HG03025 (cell line): ENCODE measurements around the gene RXYLT1.
"Not testable (repeated sequence)": the region's sequence is repeated elsewhere in the genome, so short reads cannot be mapped to it uniquely, and the experiment has no call there.

Experiments used
- ATAC-seq: cut with Tn5 transposase; IDR thresholded peaks from one replicate; pipeline ENCODE4 v1.9.1; 2021; ENCODE audit warnings: mild to moderate bottlenecking, moderate library complexity; ENCODE audit not compliant: unreplicated experiment, low FRiP score

The RXYLT1 gene, protein sequence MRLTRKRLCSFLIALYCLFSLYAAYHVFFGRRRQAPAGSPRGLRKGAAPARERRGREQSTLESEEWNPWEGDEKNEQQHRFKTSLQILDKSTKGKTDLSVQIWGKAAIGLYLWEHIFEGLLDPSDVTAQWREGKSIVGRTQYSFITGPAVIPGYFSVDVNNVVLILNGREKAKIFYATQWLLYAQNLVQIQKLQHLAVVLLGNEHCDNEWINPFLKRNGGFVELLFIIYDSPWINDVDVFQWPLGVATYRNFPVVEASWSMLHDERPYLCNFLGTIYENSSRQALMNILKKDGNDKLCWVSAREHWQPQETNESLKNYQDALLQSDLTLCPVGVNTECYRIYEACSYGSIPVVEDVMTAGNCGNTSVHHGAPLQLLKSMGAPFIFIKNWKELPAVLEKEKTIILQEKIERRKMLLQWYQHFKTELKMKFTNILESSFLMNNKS

DNA sequence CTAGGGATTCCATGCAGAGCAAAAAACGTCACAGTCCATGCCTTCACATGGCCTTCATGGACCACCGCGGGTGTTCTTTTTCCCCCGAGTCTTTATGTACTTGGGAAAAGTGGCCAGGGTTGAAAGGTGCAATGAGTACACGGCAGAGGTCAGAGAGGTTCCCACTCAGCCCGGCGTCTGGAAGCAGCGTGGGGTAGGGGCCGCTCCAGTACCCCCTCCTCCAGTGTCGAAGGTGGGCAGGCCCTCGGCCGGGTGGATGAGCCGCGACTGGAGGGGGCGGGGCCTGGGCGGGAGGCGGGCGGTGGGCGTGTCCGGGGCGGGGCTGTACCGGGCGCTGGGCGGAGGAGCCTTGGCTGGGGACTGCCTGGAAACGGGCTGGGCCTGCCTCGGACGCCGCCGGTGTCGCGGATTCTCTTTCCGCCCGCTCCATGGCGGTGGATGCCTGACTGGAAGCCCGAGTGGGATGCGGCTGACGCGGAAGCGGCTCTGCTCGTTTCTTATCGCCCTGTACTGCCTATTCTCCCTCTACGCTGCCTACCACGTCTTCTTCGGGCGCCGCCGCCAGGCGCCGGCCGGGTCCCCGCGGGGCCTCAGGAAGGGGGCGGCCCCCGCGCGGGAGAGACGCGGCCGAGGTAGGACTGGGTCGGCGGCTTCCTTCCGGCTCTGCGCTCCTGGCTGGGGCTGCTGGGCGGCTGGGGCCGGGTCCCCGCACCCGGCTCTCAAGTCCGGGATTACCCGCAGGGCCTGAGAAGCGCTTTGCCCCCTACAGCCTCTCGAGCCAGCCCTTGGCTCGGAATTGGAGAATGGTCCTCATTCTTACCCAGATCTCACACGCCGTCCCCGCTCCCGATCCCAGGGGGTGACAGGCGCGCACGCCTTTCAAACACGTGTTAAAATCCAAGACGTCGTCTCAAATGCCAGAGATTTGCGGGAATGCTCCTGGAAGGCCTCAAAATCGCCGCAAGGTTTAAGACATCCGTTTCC, at the start of gene RXYLT1:
Gene RXYLT1, plus strand, starts transcription at position 412 of the 984 bp plus-strand sequence. Its CDS starts 52 bp downstream, at position 464.
- peak; percentile 97 for ATAC-seq

DNA sequence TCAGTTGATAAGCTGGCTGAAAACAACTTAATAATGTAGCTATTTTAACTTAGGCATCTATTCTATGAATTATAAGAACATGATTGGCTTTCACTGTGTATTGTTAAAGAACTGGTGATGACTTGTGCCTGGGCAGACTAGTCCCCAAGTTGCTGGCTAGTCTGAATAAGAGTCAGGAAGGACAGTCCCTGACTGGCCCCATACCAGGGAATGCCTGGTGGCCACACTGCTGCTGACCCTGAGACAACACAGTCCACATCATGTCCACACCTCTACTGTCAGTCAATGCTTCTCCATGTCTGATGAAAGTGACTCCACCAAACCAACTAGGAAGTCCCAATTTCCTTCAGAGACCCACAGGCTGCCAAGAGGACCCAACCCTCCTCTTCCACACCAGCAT, 46.9 kb upstream of the RXYLT1 start:
- ATAC-seq, result not testable (repeated sequence)

DNA sequence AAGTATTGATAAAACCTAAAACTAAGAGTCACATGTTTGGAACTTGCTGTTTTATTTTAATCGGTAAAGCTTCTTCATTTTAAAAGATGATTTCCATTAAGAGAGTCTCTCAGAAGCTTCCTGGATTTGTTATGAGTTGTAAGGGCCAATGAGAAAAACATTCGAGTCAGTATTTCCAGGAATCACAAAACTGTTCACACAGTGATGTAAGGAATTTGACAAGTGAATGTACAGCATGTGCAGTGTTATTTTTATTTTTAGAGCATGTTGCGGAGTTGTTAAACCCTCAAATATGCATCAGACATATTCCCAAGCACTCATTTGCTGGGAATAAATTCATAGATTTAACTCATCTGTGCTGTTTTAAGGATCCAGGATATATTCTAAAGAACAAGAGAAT, 46.1 kb upstream of the RXYLT1 start:
- ATAC-seq, result not testable (repeated sequence)

DNA sequence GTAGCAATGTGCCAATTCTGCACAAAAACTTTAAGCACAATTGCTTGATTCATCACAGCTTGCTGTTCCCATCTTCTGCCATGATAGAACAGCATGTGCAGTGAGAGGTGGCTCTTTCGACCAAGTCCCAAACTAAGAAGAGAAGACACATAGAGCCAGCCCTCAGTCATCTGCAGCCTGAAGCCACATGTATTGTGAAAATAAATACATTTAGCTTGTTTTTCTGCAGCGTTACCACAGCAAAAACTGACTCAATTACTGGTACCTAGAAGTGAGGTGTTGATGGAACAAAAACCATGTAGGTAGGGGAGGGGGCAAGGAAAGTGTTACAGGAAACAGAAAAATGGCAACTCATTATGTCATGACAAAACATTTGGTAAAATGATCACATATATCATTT, 39.2 kb upstream of the RXYLT1 start:
- not testable (repeated sequence) for ATAC-seq

DNA sequence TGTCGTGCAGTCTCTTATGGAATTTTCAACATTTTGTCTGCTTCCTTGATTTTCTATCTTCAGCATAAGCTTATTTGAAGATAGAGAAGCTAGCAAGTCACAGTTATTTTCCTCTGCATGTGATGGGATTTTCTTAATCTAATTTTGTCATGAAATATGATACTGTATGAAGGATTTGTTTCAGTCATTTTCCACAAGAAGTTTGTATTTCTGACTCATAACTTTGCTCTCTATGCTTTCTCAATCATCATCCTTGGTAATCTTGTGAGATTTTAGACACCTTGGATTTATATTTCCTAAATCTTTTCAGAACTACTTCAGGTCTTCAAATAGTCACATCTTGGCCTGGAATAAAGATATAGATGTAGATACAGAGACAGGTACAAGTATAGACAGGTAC, 38.3 kb upstream of the RXYLT1 start:
- ATAC-seq, result not testable (repeated sequence)

DNA sequence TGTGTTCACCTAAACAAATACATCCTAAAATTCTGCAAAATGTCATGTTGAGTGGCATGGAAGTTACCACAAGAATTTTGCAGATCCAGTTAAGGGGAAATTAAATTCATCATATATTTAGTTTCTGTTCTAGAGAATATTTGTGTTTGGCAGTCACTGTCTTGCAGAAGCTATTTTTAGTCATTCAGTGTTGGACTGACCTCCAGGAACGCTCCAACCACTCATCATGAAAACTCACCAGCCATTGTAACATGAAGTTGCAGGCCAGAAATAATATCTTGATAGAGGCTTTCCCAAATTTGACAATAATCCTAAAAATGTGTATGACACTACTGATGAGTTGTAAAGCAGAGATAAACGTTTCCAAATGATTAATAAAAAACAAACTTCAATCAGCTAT, 35.6 kb upstream of the RXYLT1 start:
- ATAC-seq, result not testable (repeated sequence)

DNA sequence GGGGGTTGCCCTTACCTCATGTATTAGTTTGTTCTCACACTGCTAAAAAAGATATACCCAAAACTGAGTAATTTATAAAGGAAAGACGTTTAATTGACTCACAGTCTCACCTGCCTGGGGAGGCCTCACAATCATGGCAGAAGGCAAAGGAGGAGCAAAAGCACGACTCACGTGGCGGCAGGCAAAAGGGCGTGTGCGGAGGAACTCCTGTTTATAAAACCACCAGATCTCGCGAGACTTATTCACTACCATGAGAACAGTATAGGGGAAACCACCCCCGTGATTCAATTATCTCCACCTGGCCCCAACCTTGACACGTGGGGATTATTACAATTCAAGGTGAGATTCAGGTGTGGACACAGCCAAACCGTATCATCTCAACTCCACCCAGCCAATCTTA, 33.2 kb upstream of the RXYLT1 start:
- ATAC-seq, result not testable (repeated sequence)

DNA sequence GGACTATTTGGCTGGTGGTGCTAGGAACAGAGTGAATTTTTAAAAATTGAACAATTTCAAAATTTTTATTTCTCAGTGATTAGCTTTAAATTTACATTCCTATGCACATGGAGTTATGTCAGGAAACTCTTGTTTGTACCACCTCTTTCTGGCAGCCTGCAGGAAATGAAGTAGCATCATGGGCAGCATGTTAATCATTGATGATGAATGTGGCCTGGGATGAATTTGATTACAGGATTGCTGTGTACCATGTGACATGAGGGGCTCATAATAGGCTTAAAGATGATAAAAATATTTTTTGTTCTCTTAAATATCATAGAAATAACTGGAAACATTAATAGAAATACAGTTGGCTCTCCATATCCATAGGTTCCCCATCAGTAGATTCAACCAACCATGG, 32.6 kb upstream of the RXYLT1 start:
- not testable (repeated sequence) for ATAC-seq

DNA sequence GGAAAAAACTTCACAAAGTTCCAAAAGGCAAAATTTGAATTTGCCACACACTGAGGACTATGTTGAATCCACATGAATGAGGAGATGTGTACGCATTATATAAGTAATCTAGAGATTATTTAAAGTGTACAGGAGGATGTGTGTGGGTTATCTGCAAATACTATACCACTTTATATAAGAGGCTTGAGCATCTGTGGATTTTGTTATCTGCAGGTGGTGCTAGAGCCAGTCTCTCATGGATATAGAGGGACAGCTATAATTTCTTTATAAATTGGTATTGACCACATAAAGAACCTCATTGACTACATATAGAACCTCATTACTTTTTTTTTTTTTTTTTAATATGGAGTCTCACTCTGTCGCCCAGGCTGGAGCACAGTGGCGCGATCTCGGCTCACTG, 32.2 kb upstream of the RXYLT1 start:
- ATAC-seq, result no peak

DNA sequence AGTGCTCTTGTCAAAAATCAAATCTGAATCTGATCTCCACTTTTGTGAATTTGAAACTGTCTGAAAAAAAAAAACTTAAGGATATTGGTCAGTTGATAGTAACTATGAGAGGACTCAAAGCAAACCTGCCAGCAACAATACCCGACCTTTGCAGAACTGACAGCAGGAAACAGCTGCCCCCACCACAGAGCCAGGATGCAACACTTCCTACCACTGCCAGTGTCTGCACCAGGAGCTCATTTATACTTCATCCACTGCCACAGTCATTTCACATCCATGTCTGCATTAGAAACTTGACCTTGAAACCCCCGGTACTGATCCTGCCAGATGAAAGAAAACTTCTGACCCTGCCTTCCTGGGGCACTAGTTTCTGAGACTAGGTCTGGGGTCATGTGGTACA, 27.4 kb upstream of the RXYLT1 start:
- ATAC-seq, result no peak

DNA sequence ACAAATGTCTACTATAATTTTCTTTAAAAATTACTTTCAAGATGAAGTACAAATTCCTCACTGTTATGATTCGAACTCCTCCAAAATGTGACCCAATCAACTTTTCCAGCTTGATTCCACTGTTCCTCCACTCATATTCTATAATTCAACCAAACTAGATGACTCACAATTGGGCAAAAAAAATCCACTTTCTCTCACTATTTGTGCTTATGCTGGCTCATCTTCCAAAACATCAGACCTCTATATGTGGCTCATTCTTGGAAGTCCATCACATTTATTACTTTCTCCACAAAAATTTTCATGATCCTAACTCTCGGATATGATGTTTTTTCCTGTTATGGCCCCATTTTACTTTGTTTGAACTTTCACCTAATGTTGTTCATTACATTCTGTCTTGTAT, 26.9 kb upstream of the RXYLT1 start:
- no peak for ATAC-seq

DNA sequence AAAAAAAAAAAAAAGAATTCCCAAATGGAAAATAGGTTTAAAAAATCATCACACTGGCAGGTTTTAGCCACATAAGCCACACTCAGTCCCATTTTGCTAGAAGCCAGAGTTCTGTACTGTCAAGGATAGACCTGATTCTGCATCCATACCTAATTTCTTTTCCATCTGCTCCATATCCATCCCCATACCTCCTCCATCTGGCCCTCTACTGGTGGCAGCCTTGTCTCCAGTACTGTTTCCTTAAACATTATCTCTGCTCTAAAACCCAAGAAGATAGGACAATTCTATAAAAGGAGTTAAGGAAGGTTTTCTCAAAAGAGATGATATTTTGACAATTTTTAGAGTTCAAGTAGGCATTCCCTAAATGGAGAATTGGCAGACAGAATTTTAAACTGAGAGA, 26.0 kb upstream of the RXYLT1 start:
- ATAC-seq, result no peak

DNA sequence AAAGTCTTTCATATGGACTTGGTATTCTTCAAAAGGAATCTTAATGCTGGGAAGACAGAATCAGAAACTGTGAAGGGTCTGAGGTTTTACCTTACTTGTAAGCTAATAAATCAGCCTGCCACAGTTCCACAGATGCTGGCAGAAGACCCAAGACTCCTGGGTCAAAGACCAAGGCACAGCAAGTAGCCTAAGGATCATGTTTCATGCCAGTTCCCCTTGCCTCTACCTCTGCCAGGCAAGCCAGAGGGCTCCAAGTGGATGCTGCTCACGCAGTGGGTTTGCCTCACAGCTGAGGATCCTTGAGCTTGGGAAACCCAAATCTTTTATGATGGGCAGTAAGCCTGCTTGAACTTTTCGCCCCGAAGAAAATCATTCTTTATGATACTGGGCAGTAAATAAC, 15.2 kb upstream of the RXYLT1 start:
- no peak for ATAC-seq

DNA sequence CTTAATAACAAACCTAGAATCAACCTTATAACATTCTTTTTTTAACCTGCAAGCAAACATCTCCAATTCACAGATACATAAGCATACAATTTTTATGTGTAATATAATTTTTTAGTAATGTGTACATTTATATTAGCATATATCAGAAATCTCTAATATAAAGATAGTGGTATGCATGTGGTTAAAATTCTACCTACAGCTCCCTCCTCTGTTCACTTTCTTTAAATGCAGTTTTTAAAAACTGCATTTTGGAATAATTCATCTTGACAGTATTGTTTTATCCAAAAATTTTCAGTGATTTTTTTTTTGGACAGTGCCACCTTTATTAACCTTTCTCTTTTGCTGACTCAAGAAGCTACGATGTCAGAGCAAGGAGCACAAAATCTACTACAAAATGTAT, 13.2 kb upstream of the RXYLT1 start:
- ATAC-seq, result no peak

DNA sequence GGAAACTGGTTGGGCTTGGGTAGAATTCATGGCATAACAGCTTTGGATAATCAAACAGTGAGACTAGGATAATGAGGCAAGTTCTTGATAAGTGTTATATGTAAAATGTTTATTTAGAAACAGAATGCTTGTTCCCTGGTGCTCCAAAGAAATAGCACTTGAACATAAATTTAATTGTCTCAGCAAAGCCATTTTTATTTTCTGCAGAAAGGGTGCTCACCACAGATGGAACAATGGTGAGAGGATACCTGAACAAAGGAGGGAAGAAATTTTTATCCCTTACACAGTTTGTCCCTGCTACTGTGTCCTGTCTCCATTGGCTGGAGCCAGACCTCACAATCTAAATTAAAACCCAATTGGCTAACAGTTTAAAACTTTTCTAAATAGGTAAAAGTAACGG, 9.3 kb upstream of the RXYLT1 start:
- ATAC-seq, result no peak

DNA sequence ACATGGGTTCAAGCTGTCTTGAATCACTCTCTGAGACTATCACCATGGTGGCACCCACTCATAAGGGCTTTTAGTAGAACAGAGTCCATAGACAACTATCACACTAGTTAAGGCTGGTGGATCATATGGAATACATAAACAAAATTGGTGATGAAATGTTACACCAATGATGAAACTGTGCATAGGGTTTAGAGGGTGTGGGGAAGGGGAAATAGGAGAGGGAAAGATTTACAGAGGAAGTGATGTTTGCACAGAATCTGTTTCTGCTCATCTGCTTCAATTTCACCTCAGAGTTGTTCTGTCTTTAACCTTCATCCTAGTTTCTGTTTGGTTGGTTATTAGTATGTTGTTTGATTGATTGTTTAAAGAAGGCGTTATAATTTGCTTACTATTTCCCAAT, 2.4 kb upstream of the RXYLT1 start:
- no peak for ATAC-seq

DNA sequence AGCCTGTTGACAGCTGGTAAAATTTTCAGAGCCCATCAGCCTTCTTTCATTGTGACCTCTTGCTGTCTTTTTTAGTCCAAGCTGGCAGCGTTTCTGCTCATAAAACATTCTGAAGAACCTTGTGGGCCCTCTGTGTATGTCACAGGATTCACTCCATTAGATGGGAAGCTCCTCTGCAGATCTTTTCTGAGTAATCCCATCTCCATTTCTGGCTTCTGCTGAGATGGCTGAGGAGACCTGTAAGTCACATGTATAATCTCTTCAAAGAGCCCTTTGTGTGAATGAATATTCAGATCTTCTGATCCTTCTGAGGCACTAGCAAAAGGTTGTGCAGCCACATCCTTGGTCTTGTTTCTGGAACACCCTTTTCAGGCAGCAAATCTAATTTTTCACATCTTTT, 2.8 kb downstream of the RXYLT1 start:
- no peak for ATAC-seq

DNA sequence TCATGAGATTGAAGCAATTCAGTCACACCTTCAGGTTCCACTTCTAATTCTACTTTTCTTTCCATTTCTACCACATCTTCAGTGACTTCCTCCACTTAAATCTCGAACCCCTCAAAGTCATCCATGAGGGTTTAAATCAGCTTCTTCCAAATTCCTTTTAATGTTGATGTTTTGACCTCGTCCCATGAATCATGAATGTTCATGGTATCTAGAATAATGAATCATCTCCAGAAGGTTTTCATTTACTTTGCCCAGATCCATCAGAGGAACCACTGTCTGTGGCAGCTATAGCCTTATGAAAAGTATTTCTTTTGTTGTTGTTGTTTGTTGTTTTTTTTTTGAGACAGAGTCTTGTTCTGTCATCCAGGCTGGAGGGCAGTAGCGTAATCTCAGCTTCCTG, 7.6 kb downstream of the RXYLT1 start:
- no peak for ATAC-seq

DNA sequence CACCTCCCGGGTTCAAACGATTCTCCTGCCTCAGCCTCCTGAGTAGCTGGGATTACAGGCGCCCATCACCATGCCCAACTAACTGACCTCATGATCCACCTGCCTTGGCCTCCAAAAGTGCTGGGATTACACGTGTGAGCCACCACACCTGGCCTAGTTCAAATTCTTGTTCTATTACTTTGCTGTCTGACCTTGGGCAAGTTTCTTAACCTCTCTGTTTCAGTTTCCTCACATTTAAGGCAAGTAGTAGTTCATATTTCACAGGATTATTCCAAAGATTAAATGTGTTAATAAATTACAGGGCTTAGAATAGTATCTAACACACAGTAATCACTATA, 10.9 kb downstream of the RXYLT1 start:
- ATAC-seq, result no peak

DNA sequence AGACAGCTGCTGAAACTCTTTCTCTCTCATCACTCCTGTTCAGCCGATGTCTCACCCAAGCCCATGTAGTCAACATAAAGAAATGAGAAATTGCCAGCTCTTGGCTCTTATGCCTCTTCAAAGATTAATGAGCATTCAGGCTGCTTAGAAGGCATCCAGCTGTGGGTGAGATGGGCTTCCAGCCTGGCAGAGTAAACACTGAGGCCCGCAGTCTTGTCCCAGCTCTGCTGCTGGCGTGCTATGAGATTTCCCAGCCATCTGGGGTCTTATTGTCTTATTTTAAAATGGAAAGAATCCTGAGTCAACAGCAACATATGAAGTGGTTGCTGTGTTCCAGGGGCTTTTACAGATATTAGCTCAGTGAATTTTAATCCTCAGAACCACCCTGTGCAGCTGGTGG, 12.6 kb downstream of the RXYLT1 start:
- no peak for ATAC-seq

DNA sequence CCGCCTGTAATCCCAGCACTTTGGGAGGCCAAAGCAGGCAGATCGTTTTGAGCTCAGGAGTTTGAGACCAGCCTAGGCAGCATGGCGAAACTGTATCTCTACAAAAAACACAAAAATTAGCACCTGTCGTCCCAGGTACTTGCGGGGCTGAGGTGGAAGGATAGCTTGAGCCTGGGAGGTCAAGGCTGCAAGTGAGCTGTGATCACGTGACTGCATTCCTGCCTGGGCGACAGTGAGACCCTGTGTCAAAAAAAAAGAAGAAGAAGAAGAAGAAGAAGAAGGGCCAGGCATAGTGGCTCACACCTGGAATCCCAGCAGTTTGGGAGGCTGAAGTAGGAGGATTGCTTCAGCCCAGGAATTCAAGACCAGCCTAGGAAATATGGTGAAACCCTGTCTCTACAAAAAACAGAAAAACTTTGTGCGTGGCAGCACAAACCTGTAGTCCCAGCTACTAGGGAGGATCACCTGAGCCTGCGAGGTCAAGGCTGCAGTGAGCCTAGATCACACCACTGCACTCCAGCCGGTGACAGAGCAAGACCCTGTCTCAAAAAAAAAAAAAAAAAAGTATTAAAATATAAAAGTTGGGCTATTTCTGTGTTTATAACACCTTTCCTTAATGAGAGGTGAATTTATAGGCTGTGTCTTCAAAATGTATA, 15.5 kb downstream of the RXYLT1 start:
- no peak for ATAC-seq
